22Rv1 (cell line): Measurements from ENCODE around the gene ZBTB1.

Experiments
- CTCF ChIP-seq: fragments of 450-650 bp; IDR thresholded peaks from 2 replicates; pipeline ENCODE4 v1.5.1; 2017; ENCODE audit warnings: mild to moderate bottlenecking
- ZFX ChIP-seq: fragments of 450-650 bp; IDR thresholded peaks from 2 replicates; pipeline ENCODE4 v1.6.1; 2017; ENCODE audit warnings: antibody characterized with exemption, borderline replicate concordance

- TF ChIP-seq CTCF (no peak), ZFX (no peak)
These were observed 1.6 kb upstream of the ZBTB1 start for GRCh38 chr14:64502887-64503433.
